GM19372 (cell line): ENCODE measurements around the gene HEATR5B.
"Not testable (repeated sequence)": the region's sequence is repeated elsewhere in the genome, so short reads cannot be mapped to it uniquely, and the experiment has no call there.

Source experiments
- ATAC-seq: cut with Tn5 transposase; IDR thresholded peaks from one replicate; pipeline ENCODE4 v1.9.1; 2021; ENCODE audit warnings: mild to moderate bottlenecking, low read depth, moderate library complexity; ENCODE audit not compliant: unreplicated experiment

HEATR5B gene

GRCh38 chr2:36988008-36988407 is 96.2 kb downstream of the HEATR5B start:
- ATAC-seq, result no peak

DNA sequence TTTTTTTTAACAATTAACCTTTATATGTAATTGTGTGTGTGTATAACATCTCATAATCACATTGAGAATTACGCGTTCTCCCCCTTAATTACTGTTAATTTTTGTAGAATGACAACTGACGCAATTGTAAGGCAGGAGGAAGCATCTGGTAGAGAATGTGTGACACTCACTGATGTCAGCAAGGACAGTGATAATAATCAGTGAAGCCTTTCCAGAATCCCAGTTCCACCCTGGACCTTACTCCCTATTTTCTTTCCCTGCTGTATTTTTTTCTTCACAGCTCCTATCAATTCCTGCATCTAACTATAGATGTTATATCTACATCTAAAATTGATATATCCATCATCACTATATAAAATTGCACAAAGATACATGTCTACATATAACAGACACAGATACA is 101.7 kb downstream of the HEATR5B start:
- no peak for ATAC-seq

DNA sequence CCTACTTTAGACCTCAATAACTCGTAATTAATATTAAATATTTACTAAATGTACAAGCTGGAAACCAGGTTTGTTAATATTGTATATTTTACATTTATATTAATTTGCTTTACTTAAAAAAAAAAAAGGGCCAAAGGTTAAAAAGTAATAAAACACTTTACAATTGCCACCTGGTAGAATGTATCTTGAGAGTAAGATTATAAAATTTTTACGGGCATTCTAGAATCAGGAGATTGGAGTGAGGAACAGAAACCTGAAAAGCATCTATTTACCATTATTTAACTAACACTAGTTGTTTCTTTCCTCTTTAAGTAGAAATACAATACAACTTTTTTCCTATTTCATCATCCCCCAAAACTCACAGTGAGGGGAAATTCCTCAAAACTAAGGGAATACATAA is 102.3 kb downstream of the HEATR5B start:
- ATAC-seq, result no peak

DNA sequence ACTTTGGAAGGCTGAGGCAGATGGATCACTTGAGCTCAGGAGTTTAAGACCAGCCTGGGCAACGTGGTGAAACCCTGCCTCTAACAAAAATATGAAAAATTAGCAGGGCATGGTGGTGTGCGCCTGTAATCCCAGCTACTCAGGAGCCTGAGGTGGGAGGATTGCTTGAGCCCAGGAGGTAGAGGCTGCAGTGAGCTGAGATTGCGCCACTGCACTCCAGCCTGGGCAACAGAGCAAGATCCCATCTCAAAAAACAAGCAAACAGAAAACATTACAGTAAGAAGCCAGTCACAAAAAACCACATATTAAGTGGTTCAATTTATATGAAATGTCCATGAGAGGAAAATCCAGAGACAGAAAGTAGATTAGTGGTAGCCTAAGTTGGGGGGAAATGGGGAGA is 105.2 kb downstream of the HEATR5B start:
- not testable (repeated sequence) for ATAC-seq

- no peak for ATAC-seq
Observed at GRCh38 chr2:36976065-36976464, 108.1 kb downstream of the HEATR5B start.

GRCh38 chr2:36975306-36975705 is 108.9 kb downstream of the HEATR5B start:
- ATAC-seq, result no peak

GRCh38 chr2:36973320-36973719 is 110.9 kb downstream of the HEATR5B start:
- no peak for ATAC-seq

- ATAC-seq, result no peak
Observed at GRCh38 chr2:36971990-36972389, 112.2 kb downstream of the HEATR5B start.

DNA sequence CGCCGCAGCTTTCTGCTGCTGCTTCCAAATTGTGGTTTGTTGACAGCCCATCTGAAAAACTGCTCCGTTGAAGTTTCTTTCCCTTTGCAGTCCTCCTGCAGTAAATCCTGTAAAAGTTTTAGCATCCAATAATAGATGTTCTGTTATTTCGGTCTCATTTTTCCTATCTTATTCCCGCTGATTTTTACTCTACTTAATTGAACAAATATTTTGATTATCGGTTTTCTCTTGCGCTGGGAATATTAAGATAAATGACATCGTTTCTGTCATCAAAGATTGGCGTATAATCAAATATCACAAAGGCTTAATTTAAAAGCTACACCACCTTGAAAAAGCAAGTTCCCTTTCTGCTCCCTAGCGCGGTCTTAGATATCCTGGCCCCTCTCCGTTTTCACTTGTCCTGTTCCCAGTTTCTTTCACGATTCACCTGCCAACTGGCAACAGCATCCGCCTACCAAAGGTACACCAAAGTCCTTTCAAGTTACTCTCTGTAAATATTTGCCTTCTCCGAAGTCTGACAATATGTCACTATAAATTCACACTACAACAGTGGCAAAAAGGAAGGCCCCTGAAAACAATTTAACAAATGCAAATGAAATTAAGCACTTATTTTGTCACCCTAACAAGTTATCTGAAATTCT is 116.8 kb downstream of the HEATR5B start:
- no peak for ATAC-seq

DNA sequence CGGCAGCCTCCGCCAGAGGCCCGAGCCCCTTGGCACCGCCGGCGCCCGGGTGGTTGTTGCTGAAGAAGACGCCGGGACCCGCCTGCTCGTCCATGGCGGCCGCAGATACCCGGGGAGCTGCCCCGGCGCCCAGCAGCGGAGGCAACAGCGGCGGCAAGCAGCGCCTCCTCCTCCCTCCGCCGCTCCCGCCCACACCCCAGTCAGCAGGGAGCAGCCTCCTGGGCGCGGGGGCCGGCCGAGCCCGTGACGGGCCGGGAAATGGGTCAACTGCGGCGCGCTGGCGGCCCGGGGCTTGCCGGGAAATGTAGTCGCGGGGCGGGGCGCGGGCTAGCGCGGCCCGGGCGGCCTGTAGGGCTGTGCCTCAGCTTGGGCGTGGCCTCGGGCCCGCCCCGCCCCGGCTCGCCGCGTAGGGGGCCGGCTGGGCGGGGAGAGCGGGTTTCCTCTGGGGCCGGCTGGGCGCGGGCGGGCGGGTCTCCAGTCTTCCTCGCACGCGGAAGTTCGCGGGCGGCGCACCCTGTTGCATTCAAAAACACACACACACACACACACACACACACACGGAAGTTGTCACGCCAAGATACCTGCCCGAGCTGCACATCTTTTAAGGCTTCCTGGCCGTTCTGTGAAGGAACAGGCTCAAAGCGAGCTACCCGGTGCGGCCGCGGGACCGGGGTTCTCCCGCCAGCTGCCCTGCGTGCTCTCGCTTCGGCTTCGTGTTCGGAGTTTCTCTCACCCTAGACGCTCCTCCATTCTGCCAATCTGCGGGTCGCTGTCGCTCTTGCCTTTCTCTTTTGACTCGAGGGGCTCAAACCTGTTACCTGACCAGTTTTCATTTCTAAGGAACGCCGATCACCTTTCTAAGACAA is 117.6 kb downstream of the HEATR5B start, which contains the start of gene STRN:
Gene STRN (minus strand): TSS at position 167 of the 866 bp plus-strand sequence. CDS start 73 bp downstream, at position 94.
- ATAC-seq, result peak; percentile 91

GRCh38 chr2:36965751-36966369 is 118.3 kb downstream of the HEATR5B start:
- peak; percentile 23 for ATAC-seq

GRCh38 chr2:36965206-36965605 is 119.0 kb downstream of the HEATR5B start:
- no peak for ATAC-seq

DNA sequence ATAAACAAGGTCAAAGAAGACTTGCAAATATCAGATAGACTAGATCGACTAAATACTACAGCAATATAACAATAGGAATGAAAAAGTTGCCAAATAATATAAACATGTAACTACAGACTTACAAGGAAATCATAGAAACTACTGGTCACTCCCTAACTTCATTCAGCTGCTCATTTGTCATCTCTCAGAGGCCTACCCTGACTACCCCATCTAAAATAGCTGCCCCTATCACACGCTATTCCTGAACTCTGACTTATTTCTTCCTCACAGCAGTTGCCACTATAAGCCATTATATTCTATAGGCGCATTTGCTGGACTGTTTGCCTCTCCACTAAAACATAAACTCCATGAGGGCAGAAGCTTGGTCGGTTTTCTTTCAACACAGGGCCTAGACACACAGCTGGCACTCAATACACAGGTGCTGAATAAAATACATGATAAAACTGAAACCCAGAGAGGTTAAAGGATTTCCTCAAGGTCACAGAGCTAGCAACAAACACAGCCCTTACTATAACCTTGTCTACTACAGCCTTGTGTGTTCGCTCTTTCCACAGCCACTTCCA is 119.6 kb downstream of the HEATR5B start:
- ATAC-seq, result no peak

GRCh38 chr2:36963734-36964133 is 120.4 kb downstream of the HEATR5B start:
- no peak for ATAC-seq

GRCh38 chr2:36963106-36963505 is 121.1 kb downstream of the HEATR5B start:
- no peak for ATAC-seq

DNA sequence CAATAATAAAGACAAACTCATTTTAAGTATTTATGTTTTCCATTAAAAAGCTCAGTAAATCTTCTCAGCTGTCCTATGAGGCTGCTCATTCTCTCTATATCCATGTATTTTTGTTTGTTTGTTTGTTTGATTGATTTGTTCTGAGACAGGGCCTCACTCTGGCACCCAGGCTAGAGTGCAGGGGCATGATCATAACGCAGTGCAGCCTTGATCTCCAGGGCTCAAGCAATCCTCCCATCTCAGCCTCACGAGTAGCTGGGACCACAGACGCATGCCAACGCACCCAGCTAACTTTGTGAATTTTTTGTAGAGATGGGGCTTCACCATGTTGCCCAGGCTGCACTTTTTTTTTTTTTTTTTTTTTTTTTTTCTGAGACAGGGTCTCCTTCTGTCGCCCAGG is 123.4 kb downstream of the HEATR5B start:
- no peak for ATAC-seq

GRCh38 chr2:36960005-36960675 is 124.0 kb downstream of the HEATR5B start:
- no peak for ATAC-seq

DNA sequence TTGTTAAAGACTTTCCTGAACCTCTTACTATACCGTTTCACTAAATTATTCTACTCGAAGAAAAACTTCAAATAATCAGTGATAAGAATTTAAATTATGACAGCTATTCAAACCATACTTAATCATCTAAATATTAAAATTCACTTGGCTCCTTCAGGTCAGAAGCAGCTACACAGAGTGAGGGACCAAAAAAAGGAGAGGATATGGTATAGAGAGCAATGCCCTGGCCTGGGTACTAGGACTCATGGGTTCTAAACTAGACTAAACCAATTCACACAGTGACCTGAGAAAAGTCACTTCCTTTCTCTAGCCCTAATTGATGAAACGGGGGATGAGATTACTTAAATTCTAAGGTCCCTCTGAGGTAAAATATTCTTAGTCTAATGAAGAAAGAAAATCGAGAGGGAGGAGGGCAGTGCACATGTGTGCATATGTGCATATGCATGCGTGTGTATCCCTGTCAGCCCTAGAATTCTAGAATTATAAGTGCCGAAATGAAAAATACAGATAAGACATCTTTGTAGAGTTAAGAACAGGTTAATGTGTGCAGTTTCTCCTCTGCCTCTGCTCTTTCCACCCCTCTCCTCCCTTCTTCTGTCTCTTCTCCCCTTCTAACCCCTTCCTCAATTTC is 129.1 kb downstream of the HEATR5B start:
- no peak for ATAC-seq

- ATAC-seq, result no peak
Observed at GRCh38 chr2:36952748-36953197, 131.4 kb downstream of the HEATR5B start.

DNA sequence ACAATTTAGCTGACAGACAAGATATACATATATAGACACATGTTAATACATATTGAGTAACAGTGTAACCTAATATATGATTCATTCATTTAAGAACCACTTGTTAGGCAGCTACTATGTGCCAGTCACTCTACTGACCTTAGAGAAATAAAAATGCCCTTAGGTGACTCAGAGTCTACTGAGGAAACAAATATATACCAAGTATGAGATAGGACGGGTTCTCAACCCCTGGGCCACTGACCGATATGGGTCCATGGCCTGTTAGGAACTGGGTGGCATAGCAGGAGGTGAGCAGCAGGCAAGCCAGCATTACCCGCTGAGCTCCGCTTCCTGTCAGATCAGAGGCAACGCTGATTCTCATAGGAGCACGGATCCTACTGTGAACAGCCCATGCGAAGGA is 132.6 kb downstream of the HEATR5B start:
- no peak for ATAC-seq
